Brain pericyte (primary cell): ENCODE results near the gene CSF1R.

Experiments used
- DNase-seq: peaks from one replicate; pipeline ENCODE4 v3.0.0-alpha.2; 2012; ENCODE audit warnings: low read depth, low spot score

CSF1R gene

DNA sequence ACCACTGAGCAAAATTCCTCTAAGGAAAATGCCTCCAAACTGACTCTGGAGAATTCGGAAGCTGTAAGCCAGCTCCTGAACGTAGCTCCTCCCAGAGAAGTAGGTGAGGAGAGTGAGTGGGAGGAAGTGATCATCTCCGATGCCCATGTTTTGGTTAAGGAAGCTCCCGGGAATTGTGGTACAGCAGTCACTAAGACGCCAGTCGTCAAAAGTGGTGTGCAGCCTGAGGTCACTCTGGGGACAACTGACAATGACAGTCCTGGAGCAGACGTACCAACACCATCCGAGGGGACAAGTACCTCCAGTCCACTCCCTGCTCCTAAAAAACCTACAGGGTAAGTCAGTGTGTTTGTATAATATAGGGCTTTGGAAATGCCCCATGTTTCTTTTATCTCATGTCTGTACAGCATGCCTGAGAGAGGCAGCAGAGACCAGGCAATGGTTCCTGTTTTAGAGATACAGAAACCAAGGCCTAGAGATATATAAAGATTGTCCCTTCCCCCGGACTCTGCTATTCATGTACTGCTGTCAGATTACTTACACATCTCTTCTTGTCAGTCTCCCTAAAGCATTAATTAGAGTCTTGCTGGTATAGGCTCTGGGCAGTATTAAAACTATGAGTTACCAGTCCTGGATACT, 61.9 kb downstream of the CSF1R start:
- no peak for DNase-seq

DNA sequence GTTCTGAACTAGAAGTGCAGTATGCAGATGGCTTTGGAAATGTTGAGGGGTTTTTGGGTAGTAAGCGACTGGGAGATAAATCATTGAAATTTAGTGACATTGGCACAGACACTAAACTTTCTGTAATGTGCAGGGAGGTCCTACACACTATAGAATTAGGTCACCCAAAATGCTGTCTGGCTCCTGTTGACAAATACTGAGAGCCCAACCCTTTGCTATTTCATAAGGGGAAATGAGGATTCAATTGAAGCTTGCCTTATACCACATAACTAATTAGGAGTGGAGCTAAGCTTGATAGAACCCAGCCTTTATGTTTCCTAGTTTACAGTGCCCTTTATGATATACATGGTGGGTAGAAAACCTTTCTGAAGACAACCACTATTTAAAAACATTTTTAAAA, 63.2 kb downstream of the CSF1R start:
- DNase-seq, result no peak

DNA sequence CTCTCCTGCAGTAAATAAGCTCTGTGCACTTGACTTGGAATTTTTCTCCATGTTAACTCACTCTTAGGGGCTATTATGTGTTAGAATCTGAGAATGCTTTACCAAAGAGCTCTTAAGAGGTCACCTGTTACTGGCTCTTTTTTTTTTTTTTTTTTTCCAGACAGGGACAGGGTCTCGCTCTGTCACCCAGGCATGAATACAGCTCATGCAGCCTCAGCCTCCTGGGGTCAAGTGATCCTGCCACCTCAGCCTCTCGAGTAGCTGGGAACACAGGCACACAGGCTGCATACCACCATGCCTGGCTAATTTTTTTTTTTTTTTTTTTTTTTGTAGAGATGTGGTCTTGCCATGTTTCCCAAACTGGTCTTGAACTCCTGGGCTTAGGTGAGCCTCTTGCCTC, 63.7 kb downstream of the CSF1R start:
- DNase-seq, result no peak

DNA sequence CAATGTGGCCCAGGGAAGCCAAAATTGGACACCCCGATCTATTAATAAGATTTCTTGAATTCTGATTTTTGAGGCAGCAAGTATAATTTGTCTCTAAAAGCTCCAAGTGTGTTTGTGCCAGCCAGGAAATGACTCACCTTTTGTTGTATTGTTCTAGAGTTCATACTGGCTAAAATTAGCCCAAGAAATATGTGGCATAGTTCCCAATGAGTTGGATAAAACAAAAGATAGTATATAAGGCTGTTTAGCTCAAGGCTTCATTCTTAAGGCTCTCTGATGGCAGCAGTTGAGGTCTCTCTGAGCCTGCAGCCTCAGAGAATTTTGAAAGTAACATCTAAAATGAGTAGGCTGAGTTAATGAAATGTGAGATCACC, 64.2 kb downstream of the CSF1R start:
- no peak for DNase-seq

DNA sequence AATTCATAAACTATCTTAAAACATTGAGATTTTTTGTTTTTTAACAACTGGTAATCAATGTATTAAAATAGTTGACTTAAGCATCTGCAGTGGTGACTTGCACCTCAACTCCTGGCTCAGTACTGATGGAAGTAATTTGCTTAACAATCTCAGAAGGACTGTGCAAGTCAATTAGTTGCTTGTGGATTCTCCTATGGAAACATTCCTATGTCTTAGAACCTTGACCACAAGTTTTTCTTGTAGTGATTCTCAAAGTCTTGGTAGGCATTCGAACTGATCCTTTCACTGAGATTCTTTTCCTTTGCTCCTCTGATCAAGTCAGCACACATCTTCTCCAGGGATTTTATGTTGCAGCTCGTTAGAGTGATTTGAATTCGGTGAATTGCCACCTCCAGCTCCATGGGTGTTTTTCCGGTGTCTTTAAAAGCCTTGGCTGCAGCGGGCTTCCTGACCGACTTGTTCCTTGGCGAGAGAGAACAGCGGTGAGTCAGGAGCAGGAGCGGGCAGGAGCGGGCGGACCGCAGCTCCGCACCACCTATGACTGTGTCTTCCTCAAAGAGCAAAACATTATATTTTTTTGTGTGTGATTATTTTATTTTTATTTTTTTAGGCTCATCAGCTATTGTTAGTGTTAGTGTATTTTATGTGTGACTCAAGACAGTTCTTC, 64.7 kb downstream of the CSF1R start:
- DNase-seq, result no peak

DNA sequence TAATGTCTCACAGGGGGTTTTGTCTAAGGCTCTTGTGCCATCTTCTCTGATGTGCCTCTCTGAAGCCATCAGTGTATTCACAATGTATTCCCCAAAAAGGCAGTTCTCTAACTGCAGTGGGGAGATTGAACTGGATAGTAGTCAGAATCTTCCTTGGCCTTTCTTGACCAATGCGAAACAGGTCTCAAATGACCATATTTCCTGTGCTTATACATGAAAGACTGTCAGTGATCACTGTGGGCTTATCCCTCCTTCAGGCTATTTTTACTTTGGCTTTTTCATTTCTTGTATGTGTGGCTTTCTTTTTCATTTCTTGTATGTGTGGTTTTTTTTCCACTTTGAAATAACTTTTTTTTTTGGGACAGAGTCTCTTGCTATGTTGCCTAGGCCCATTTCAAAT, 66.1 kb downstream of the CSF1R start:
- DNase-seq, result no peak

DNA sequence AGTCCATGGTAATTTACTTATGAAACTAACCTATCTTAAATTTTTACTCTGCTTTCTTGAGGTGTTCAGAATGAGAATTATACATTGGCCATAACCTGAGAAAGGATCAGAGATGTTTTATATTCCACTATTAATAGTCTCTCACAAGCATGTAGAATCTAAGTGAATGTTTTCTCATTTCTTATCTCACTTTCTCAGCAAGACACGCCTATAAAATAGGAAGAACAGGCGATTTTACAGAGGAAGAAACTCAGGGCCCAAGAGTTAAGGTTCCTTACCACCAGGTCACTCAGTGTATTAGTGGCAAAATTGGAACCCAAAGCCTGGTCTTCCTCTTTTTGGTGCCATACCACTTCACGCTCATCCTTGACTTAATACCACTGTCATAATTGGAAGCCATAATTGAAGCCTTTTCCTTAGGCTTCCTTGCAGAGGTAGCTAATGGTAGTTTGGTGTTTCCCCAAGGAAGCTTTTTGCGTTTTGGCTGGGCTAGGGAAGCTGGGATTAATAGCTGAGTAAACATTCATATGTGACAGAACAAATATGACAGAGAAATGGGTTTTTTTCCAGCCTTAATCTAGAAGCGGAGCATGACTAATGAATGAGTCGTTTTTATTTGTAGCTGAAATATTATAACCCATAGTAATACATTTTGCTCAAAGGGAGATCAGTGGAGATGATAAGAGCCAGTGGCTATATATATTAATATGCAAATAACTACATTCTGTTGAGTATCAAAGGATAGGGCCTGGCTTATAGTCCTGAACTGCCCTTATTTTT, 68.9 kb downstream of the CSF1R start:
- no peak for DNase-seq

DNA sequence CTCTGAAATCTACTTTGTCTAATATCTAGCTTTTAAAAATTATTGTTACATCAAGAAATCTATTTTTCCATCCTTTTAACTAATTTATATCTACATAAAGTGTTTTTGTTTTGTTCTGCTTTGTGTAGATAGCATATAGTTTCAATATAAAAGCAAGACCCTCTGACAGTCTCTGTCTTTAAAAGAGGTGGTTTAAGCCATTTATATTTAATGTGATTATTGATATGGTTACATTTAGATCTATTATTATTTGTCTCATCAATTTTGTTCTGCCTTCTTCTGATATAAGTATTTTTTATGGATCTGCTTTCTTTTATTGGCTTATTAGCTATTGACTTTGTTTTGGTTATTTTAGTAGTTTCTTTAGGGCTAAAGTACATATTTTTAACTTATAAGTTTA, 69.8 kb downstream of the CSF1R start:
- no peak for DNase-seq

DNA sequence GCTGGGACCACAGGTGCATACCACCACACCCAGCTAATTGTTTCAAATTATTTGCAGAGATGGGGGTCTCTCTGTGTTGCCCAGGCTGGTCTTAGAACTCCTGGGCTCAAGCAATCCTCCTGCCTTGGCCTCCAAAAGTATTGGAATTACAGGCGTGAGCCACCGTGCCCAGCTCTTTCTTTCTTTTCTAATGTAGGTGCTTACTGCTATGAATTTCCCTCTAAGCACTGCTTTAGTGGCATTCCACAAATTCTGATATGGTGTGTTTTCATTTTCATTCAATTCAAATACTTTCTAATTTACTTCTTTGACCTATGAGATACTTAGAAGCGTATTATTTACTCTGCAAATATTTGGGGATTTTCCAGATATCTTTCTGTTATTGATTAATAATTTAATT, 70.9 kb downstream of the CSF1R start:
- DNase-seq, result no peak

DNA sequence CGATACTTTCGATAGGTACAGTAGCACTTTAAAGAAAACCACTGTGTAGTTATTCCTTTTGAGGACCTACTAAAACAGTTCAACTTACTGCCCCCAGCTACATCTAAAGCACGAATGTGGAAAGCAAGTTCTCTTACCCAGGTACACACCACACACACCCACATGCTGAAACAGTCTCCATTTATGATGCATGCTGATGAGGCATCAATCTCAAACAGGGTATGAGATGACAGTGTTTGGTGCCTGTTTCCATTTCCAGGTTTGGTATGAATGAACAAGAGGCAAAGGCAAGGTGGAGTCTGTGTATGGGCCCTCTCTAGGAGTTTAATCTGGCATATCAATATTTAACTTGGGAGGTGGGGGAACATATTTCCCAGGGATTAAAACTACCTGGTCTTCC, 71.9 kb downstream of the CSF1R start:
- DNase-seq, result no peak

DNA sequence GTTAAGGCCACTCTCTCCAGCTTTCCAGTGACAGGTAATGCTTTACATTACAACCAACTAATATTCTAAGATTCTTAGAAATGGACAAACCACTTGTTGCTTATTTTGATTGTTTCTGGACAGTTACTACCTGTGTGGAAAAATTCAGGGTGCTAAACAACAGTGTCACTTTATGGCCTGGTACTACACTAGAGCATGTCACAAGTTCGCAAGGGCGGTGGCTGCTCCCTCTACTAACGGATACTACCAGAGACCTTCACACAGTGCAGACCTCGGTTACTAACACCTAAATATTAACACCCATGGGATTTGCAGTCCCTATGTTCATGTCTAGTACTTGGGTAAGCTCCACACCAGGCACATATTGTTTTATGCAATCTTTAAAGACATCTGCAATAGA, 72.4 kb downstream of the CSF1R start:
- DNase-seq, result no peak

DNA sequence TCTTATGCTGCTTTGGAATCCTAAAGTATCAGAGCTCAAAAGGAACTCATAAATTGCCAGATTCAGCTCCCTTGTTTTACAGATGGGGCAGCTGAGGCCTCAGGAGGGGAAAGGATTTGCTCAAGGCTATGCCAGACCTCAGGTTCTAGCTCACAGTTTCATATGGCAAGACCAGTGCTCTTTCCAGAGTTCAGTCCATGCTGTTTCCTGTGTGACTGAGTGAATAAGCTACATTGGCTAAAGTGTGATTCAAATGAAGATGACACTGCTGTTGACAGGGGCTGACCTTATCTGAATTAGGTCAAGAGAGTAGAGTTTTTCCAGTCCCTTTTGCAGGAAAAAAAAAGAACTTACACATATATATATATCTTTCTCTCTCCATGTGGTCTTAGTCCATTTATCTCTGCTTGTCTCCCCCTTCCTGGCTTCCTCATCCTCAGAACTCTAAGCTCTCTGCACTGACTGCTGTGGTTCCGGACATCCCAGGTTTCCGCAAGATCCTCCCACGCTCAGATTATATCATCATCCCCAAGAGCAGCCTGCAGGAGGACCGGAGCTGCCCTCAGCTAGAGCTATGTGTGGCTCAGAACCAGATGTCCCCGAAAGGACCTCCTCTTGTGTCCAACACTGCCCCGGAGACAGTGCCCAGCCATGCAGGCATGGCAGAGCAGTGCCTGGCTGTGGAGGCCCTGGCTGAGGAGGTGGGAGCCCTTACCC, 76.5 kb downstream of the CSF1R start:
- no peak for DNase-seq

DNA sequence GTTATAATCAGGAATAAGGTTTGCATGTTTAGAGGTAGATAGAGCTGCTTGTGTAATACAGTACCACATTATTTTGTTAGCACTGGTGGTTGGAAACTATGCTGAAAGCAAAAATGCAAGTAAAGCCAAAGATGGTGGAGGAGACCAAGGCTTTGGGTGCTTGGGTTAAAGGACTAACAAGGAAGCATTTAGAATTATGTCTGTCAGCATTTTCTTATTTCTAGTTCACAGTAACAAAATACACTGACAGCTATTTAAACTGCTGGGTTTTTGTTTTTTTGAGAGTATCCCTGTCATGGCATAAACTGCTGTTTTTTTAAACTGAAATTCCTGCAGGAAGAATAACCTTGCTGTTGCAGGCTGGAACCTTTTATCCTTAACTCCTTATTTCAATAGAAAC, 79.3 kb downstream of the CSF1R start:
- no peak for DNase-seq

DNA sequence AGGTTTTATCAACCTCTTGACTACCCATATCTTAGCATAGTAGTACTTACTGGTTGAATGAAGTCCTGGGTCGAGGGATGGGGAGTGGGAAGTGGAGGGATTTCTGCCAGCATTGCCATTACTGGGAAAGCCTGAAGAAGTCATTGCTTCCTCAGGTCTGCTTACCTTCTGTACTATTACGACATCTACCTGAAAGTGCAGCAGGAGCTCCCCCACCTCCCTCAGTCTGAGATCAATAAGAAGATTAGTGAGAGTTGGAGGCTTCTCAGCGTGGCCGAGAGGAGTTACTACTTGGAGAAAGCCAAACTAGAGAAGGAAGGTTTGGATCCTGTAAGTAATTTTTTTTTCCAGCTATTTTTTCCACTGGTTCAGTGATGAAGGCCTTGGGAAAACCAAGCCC, 80.0 kb downstream of the CSF1R start:
- DNase-seq, result no peak
